Tibial nerve (tissue), 4 donors: ENCODE results near the gene FOLR2.

ENCODE experiments used
- CTCF ChIP-seq, 5 experiments: fragments of 200-600 bp in 3 of 5; fragments of 450-650 bp in 2 of 5; sonication (generic) in 3 of 5; IDR thresholded peaks; one replicate each; pipeline ENCODE4 v1.5.1; 2016 to 2019; ENCODE audit warnings: antibody characterized with exemption in 5 of 5, mild to moderate bottlenecking in 3 of 5, moderate library complexity in 2 of 5
- EP300 ChIP-seq, 2 donors: sonication (generic); formaldehyde crosslinking; IDR thresholded peaks; one replicate each; pipeline ENCODE4 v1.6.1; 2017; ENCODE audit warnings: antibody characterized with exemption in 2 of 2, mild to moderate bottlenecking in 1 of 2
- POLR2A ChIP-seq, 2 donors: fragments of 450-650 bp; IDR thresholded peaks; one replicate each; pipeline ENCODE4 v1.6.1; 2017; ENCODE audit warnings: antibody characterized with exemption in 2 of 2, mild to moderate bottlenecking in 2 of 2, moderate library complexity in 2 of 2

GRCh38 chr11:72249961-72250360 is 33.4 kb downstream of the FOLR2 start:
- no peak for TF ChIP-seq CTCF (IDR thresholded peaks at IDR 0.05)
- TF ChIP-seq EP300 (IDR thresholded peaks at IDR 0.05), result no peak
- no peak for TF ChIP-seq POLR2A (IDR thresholded peaks at IDR 0.05)
